Gastrocnemius medialis (tissue), 4 donors: ENCODE data around the gene SCNM1.

Experiments
- POLR2A ChIP-seq, 2 donors: fragments of 450-650 bp; IDR thresholded peaks; one replicate each; pipeline ENCODE4 v1.6.1; 2017; ENCODE audit warnings: antibody characterized with exemption in 2 of 2, mild to moderate bottlenecking in 2 of 2, moderate library complexity in 2 of 2
- TF ChIP-seq, protein P1 (sequence below), 5 experiments: fragments of 450-650 bp in 3 of 5; fragments of 200-600 bp in 2 of 5; sonication (generic) in 2 of 5; IDR thresholded peaks in 4 of 5; conservative IDR thresholded peaks in 1 of 5; 1 replicate in 4 of 5; 2 replicates in 1 of 5; pipeline ENCODE4 v1.5.1; 2016 to 2019; ENCODE audit warnings: antibody characterized with exemption in 5 of 5, mild to moderate bottlenecking in 3 of 5, moderate library complexity in 3 of 5

DNA sequence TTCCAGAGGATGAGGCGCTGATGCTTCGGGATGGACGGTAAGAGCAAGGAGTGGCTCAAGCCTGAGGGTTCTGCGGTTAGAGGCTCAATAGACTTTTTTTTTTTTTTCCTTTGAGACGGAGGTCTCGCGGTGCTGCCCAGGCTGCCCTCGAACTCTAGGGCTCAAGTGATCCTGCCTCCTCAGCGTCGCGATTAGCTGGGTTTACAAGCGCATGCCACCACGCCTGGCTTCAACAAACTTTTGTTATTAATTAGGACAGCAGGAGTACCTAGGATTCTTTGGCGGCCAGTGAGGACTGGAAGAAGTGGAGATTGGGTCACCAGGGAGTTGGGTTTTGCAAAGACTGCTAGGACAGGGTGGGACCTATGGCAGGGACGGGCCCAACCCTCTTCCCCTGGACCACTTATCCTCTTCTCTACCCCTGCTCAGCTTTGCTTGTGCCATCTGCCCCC, 587 bp downstream of the SCNM1 start:
- TF ChIP-seq, protein P1, sequence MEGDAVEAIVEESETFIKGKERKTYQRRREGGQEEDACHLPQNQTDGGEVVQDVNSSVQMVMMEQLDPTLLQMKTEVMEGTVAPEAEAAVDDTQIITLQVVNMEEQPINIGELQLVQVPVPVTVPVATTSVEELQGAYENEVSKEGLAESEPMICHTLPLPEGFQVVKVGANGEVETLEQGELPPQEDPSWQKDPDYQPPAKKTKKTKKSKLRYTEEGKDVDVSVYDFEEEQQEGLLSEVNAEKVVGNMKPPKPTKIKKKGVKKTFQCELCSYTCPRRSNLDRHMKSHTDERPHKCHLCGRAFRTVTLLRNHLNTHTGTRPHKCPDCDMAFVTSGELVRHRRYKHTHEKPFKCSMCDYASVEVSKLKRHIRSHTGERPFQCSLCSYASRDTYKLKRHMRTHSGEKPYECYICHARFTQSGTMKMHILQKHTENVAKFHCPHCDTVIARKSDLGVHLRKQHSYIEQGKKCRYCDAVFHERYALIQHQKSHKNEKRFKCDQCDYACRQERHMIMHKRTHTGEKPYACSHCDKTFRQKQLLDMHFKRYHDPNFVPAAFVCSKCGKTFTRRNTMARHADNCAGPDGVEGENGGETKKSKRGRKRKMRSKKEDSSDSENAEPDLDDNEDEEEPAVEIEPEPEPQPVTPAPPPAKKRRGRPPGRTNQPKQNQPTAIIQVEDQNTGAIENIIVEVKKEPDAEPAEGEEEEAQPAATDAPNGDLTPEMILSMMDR (IDR thresholded peaks at IDR 0.05 in 4 of 5, conservative IDR thresholded peaks at IDR 0.05 in 1 of 5): no peak
- TF ChIP-seq POLR2A (IDR thresholded peaks at IDR 0.05): no peak
